Kidney (tissue), 14 donors: ENCODE results near the gene NFKBIZ. TPM values are rescaled to one million over a fixed set of nuclear protein-coding genes. Genes with fewer than 3 reads are reported as not detected.

Source experiments
- DNase-seq, 5 donors: peaks; one replicate each; pipeline ENCODE4 v3.0.0-alpha.2; 2013 to 2020
- FAIRE-seq: peaks from 2 replicates; lab custom pipeline; 2012; peaks lifted over from hg19 to GRCh38; lab: Jason Lieb, UNC
- H3K27ac ChIP-seq, 2 donors: one replicate each; pipeline ENCODE4 v1.7.0; 2013; ENCODE audit warnings: low read depth in 2 of 2, low read length in 2 of 2, inconsistent platforms in 1 of 2
- H3K27me3 ChIP-seq: one replicate; pipeline ENCODE4 v1.7.1; 2013; ENCODE audit warnings: low read length, inconsistent platforms; ENCODE audit not compliant: control insufficient read depth, insufficient read depth
- H3K36me3 ChIP-seq, 3 donors: one replicate each; pipeline versions ENCODE4 v1.7.0 to v1.7.1; 2013; ENCODE audit warnings: low read length in 3 of 3, control low read depth in 1 of 3, inconsistent platforms in 1 of 3; ENCODE audit not compliant: insufficient read depth in 3 of 3, control insufficient read depth in 2 of 3
- H3K4me1 ChIP-seq, 3 donors: one replicate each; pipeline versions ENCODE4 v1.7.0 to v1.7.1; 2013; ENCODE audit warnings: low read length in 3 of 3, inconsistent platforms in 1 of 3, low read depth in 1 of 3; ENCODE audit not compliant: control insufficient read depth in 2 of 3, insufficient read depth in 2 of 3
- H3K4me3 ChIP-seq, 3 donors: one replicate each; pipeline versions ENCODE4 v1.7.0 to v1.8.1; 2013; ENCODE audit warnings: low read length in 3 of 3, control low read depth in 1 of 3, inconsistent platforms in 1 of 3
- H3K9ac ChIP-seq, 3 donors: one replicate each; pipeline versions ENCODE4 v1.7.0 to v1.7.1; 2013; ENCODE audit warnings: low read length in 3 of 3, control low read depth in 1 of 3, inconsistent platforms in 1 of 3
- H3K9me3 ChIP-seq, 3 donors: one replicate each; pipeline versions ENCODE4 v1.7.0 to v1.7.1; 2013; ENCODE audit warnings: low read length in 3 of 3, control low read depth in 1 of 3, inconsistent platforms in 1 of 3; ENCODE audit not compliant: control insufficient read depth in 2 of 3, insufficient read depth in 1 of 3
- CTCF ChIP-seq: IDR thresholded peaks from 3 replicates; pipeline ENCODE4 v1.5.1; 2012; ENCODE audit warnings: mild to moderate bottlenecking, moderate library complexity, borderline replicate concordance; ENCODE audit not compliant: insufficient read depth; ENCODE audit errors: extremely low read depth
- intact Hi-C: fragments of 100-400 bp; cut with DNase I; formaldehyde crosslinking; loops from one replicate; pipeline ENCODE4 v1.11.1; 2022
- polyA plus RNA-seq: library from polyadenylated mRNA; stranded (reverse); fragments of 350-450 nt; fragmentation: Illumina TruSeq; extraction: RNeasy Lipid Tissue Mini Kit (QIAGEN cat#74804); gene quantifications from one replicate; pipeline ENCODE4 v1.2.3, GENCODE V29; 2014; ENCODE audit warnings: low read depth, low replicate concordance; ENCODE audit not compliant: insufficient read depth
- total RNA-seq: library from RNA; stranded (reverse); fragmentation: NEBNext Ultra II Directional; extraction: Animal tissue kit (Norgen Biotek cat#: 25700); gene quantifications from one replicate; pipeline ENCODE4 v1.2.1, GENCODE V29; 2021
- donor health status: control.
- donor health status: control.
- donor health status: control.
- donor health status: control.
- donor health status: control.
- donor health status: DM: yes; HTN: yes; CAD: no.
- donor health status: Normal renal cell carcinoma (clear cell type).

NFKBIZ gene
- total and polyA plus RNA-seq, 2 donors from 2014 or later = 6.7 to 196 TPM

- Histone ChIP-seq H3K36me3 (no peaks in the 10 kb centered on the region), H3K4me1 (no peaks in the 10 kb centered on the region), H3K4me3 (no peak overlapping the region), H3K27me3 (no peaks in the 10 kb centered on the region), H3K27ac (no peak overlapping the region), H3K9ac (no peak overlapping the region), H3K9me3 (no peaks in the 10 kb centered on the region)
- intact Hi-C loops = loop anchor here (10.0 kb wide), 1 partner anchor 742 kb away; no protein-coding TSS in a partner anchor
- DNase-seq (peak in 2 of 5 donors; percentile 78 to 91), FAIRE-seq (peak; percentile 96)
- TF ChIP-seq CTCF = peak; percentile 74
Observed at GRCh38 chr3:101803173-101803782, 46.0 kb upstream of the NFKBIZ start.

GRCh38 chr3:101803939-101804338, 45.4 kb upstream of the NFKBIZ start:
- intact Hi-C loops = loop anchor here (10.0 kb wide), 1 partner anchor 741 kb away; no protein-coding TSS in a partner anchor
- H3K4me1 ChIP-seq = no peaks in the 10 kb centered on the region
- no peak overlapping the region for H3K9ac ChIP-seq
- no peak for TF ChIP-seq CTCF
- no peaks in the 10 kb centered on the region for H3K27me3 ChIP-seq
- no peaks in the 10 kb centered on the region for H3K9me3 ChIP-seq
- DNase-seq (no peak), FAIRE-seq (no peak)
- H3K36me3 ChIP-seq = no peaks in the 10 kb centered on the region
- no peak overlapping the region for H3K4me3 ChIP-seq
- no peak overlapping the region for H3K27ac ChIP-seq

GRCh38 chr3:101806491-101806890, 42.8 kb upstream of the NFKBIZ start:
- FAIRE-seq = no peak
- Histone ChIP-seq H3K27me3 (no peaks in the 10 kb centered on the region), H3K4me1 (peaks cover 0 to 2% (median 2%) of the 10 kb centered on the region in 3 donors), H3K9ac (no peak overlapping the region), H3K4me3 (no peak overlapping the region), H3K9me3 (no peaks in the 10 kb centered on the region), H3K36me3 (no peaks in the 10 kb centered on the region), H3K27ac (no peak overlapping the region)
- no peak for DNase-seq
- intact Hi-C loops = loop anchor here (10.0 kb wide), 1 partner anchor 738 kb away; no protein-coding TSS in a partner anchor
- TF ChIP-seq CTCF = no peak
